Embryonic facial prominence (tissue), 1 donor: ENCODE data around the gene SHISA6.
"Not testable (repeated sequence)": the region's sequence is repeated elsewhere in the genome, so short reads cannot be mapped to it uniquely, and the experiment has no call there.

ENCODE experiments used
- DNase-seq: peaks from one replicate; pipeline ENCODE4 v3.0.0-alpha.2; 2016; ENCODE audit errors: extremely low spot score

SHISA6 gene

DNA sequence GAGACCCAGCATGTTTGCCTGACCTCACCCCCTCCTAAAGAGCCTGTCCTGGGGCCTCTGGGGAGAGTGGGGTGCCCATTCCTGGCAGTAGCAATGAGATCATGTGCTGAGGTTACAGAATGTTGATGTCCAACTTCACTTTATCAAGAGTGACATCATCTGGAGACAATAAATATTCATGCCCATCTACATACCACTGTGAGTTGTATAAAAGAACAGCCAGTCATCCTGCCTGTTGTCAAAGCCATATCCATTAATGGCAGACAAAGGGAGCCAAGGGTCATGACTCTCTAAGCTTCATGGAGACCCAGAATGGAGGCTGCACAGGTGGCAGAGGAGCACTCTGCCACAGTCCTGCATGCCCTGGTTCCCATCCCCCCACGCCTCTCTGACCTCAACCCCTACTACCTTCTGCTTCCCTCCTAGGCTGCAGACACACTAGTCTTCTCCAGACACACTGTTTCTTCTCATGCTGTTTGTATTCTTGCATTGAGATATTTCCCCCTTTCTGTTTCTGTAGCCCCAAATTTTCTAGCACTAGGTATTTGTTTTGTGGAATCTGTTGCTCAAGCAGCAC, 27.1 kb downstream of the SHISA6 start:
- DNase-seq = no peak

GRCh38 chr17:11269210-11269609, 28.2 kb downstream of the SHISA6 start:
- no peak for DNase-seq

- no peak for DNase-seq
Measured at GRCh38 chr17:11272191-11272590, 31.2 kb downstream of the SHISA6 start.

- no peak for DNase-seq
Measured at GRCh38 chr17:11273596-11273995, 32.6 kb downstream of the SHISA6 start.

DNA sequence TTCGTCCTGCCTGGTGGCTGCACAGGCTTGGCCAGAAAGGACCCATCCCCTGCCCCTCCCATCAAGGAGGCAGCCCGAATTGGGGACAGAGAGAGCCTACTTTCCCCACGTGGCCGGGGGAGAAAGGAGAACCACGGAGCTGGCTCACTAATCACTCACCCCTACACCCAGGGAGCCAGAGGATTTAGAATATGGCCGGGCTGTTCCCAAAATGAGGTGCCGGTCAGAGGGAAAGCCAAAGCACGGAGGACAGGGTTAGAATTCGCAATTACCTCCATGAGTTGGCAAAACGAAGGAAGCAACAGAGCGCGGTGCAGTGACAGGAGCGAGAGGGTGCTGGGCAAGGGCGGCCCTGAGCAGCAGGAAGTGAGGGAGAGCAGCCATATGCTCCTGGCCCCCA, 33.1 kb downstream of the SHISA6 start:
- DNase-seq = no peak

DNA sequence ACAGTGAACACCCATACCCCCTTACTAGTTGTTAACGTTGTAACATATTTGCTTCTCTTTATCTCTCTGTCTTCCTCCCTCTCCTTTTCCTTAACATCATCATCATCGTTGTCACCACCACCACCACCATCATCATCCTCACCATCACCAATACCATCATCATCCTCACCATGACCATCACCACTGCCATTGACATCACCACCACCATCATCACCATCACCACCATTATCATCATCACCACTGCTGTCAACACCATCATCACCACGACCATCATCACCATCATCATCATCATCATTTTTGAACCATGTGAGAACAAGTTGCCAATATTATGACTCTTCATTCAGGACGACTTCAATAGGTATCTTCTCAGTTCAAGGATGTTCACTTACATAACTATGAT, 35.5 kb downstream of the SHISA6 start:
- DNase-seq = no peak

- no peak for DNase-seq
Measured at GRCh38 chr17:11278186-11278991, 37.4 kb downstream of the SHISA6 start.

- DNase-seq = no peak
Measured at GRCh38 chr17:11278992-11279270, 37.9 kb downstream of the SHISA6 start.

DNA sequence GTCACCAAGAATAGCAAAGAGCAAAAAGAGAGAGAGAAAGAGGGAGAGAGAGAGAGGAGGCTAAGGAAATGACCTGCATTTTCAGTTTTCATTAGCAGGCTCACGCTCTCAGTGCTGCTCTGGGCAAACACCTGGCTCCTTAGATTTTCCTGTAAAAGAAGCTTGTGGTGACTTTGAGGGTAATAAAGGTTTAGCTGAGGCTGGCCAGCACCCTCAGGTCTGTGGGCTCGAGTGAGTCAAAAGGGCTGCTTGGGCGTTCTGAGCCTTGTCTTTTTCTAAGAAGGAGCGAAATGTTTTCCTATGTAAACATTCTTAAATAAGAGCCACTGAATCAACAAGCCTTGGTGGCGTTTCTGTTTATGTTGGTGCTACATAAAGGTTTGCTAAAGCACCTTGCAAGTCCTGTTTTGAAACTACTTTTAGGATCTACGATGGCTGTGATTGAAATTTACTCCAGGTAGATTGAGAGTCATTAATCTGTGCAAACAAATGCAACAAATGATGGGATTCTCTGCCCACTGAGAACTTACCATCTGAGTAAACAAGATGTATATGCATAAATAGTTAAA, 38.8 kb downstream of the SHISA6 start:
- no peak for DNase-seq

- no peak for DNase-seq
Measured at GRCh38 chr17:11282586-11282985, 41.6 kb downstream of the SHISA6 start.

- no peak for DNase-seq
Measured at GRCh38 chr17:11284811-11285210, 43.8 kb downstream of the SHISA6 start.

DNA sequence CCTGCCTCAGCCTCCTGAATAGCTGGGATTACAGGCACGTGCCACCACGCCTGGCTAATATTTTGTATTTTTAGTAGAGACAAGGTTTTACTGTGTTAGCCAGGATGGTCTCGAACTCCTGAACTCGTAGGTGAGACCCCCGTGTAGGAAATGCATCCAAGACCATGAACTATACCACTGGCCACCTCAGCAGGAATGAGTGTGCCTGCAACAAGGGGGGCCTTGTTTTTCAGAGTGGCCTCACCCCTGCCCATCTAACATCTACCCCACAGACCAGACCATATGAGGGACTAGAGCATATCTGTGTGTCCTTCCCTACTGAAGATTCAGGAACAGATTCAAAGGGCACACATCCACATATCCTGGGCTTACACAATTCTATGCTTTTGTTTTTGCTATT, 44.9 kb downstream of the SHISA6 start:
- DNase-seq = no peak

GRCh38 chr17:11287791-11288190, 46.8 kb downstream of the SHISA6 start:
- DNase-seq = no peak

DNA sequence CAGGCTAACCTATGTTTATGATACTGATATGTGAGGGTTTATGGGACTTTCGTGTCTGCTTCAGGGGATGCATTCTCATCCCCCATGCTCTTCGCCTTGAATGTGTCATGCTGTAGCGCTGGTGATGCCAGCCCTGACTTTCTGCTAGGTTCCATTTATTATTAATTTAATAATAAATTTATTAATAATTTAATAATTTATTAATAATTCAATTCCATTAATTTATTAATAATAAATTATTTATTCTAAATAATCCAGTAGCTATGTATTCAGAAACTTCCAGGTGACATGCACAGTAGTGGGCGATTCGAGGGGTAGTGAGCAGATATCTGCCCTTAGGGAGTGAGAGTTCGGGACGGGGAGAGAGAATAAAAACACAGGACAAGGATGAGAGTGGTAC, 49.8 kb downstream of the SHISA6 start:
- no peak for DNase-seq

DNA sequence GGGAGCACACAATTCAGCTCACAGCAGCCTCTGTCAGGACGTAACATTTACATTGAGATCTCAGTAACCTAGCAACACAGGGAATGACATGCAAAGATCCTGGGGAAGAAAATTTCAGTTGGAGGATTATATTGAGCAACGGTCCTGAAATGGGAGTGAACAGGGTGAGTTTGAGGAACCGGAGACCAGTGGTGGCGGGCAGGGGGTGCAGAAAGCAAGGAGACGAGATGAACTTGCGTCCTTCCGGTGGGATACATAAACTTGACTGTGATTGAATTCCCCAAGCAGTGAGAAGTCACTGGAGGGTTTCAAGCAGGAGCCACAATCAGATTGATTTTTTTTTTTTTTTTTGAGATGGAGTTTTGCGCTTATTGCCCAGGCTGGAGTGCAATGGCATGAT, 51.5 kb downstream of the SHISA6 start:
- DNase-seq = no peak

DNA sequence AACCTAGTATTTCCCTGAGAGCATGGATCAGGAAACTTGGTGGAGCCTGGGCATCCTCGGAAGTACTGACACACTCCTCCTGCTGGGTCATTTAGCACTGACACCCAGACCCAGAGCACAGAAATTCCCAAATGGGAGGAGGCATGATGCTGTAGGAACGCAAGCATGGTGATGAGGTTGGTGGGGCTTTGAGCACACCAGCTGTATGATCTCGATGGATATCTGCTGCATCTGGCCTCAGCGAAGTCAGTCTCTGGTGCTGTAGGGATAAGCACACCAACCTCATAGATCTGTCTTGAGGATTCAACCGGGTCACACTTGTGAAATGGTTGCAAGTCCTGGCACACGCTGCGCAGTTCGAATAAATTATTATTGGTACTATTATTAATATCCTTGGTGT, 52.5 kb downstream of the SHISA6 start:
- no peak for DNase-seq

GRCh38 chr17:11294826-11295225, 53.8 kb downstream of the SHISA6 start:
- no peak for DNase-seq

GRCh38 chr17:11296994-11297393, 56.0 kb downstream of the SHISA6 start:
- DNase-seq = no peak

GRCh38 chr17:11298401-11298800, 57.4 kb downstream of the SHISA6 start:
- no peak for DNase-seq

GRCh38 chr17:11300201-11300600, 59.2 kb downstream of the SHISA6 start:
- DNase-seq = no peak

DNA sequence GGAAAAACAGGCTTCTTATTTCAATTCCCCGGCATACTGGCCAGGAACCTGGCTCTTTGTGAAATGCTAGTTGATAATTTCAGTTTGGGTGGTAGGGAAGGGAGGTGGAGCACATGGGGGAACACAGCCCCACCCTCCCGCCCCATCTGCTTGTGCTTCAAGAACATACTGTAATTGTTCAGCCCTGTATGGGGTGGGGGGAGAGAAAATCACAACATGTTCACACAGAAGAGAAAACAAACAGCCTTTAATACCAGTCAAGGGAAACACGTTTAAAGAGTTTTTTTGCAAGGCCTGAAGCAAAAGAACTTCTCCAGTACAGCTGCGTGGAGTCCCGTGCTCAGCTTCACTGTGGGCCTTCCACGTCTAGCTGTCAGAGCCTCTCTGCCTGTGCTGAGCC, 59.7 kb downstream of the SHISA6 start:
- no peak for DNase-seq

DNA sequence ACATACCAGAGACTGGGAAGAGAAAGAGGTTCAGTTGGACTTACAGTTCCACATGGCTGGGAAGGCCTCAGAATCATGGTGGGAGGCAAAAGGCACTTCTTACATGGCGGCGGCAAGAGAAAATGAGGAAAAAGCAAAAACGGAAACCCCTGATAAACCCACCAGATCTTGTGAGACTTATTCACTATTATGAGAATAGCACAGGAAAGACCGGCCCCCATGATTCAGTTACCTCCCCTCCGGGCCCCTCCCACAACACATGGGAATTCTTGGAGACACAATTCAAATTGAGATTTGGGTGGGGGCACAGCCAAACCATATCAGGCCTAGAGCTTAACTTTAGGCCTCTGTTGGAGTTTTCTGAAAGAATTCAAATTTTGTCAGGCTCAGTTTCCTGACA, 60.9 kb downstream of the SHISA6 start:
- DNase-seq = not testable (repeated sequence)

GRCh38 chr17:11302401-11303186, 61.6 kb downstream of the SHISA6 start:
- no peak for DNase-seq
